DOHH2 (cell line): Measurements from ENCODE around the gene UVRAG.

Experiments used
- H3F3A ChIP-seq: fragments of 200-600 bp; sonication (generic), shearing (Covaris generic); 2 replicates; pipeline ENCODE4 v1.6.0; 2016; ENCODE audit warnings: antibody characterized with exemption, mild to moderate bottlenecking; ENCODE audit not compliant: control insufficient read depth, insufficient read depth
- H3K27ac ChIP-seq: fragments of 200-600 bp; sonication (generic); 2 replicates; pipeline ENCODE4 v1.5.1; 2014; ENCODE audit warnings: low read depth, mild to moderate bottlenecking, low read length, moderate library complexity
- H3K27me3 ChIP-seq: fragments of 200-600 bp; sonication (generic); 2 replicates; pipeline ENCODE4 v1.6.1; 2014; ENCODE audit warnings: mild to moderate bottlenecking, low read length, mixed read lengths; ENCODE audit not compliant: control insufficient read depth
- H3K36me3 ChIP-seq: fragments of 200-600 bp; sonication (generic); 2 replicates; pipeline ENCODE4 v1.6.1; 2014; ENCODE audit warnings: mild to moderate bottlenecking, low read length, moderate library complexity, mixed read lengths; ENCODE audit not compliant: control insufficient read depth
- H3K4me1 ChIP-seq: fragments of 200-600 bp; sonication (generic); 2 replicates; pipeline ENCODE4 v1.6.1; 2014; ENCODE audit warnings: mild to moderate bottlenecking, low read length, mixed read lengths; ENCODE audit not compliant: control insufficient read depth
- H3K4me2 ChIP-seq: fragments of 200-600 bp; sonication (generic); 2 replicates; pipeline ENCODE4 v1.6.0; 2014; ENCODE audit warnings: mild to moderate bottlenecking, low read length, moderate library complexity
- H3K4me3 ChIP-seq: fragments of 200-600 bp; sonication (generic); 2 replicates; pipeline ENCODE4 v1.5.1; 2014; ENCODE audit warnings: mild to moderate bottlenecking, low read length, mixed read lengths
- H3K79me2 ChIP-seq: fragments of 200-600 bp; sonication (generic); 2 replicates; pipeline ENCODE4 v1.6.1; 2014; ENCODE audit warnings: mild to moderate bottlenecking, low read length, mixed read lengths; ENCODE audit not compliant: control insufficient read depth
- H3K9me2 ChIP-seq: fragments of 200-600 bp; sonication (generic); replicated peaks from 2 replicates; pipeline ENCODE4 v1.6.1; 2014; ENCODE audit warnings: mild to moderate bottlenecking, low read length, mixed read lengths; ENCODE audit not compliant: control insufficient read depth
- H3K9me3 ChIP-seq: fragments of 200-600 bp; sonication (generic); 2 replicates; pipeline ENCODE4 v1.6.1; 2014; ENCODE audit warnings: antibody characterized with exemption, low read length, mixed read lengths; ENCODE audit not compliant: control insufficient read depth, insufficient read depth
- H4K20me1 ChIP-seq: fragments of 200-600 bp; sonication (generic); 2 replicates; pipeline ENCODE4 v1.6.0; 2014; ENCODE audit warnings: low read depth, mild to moderate bottlenecking, antibody characterized with exemption, low read length, moderate library complexity; ENCODE audit not compliant: control insufficient read depth, insufficient read depth
- CTCF ChIP-seq: fragments of 200-600 bp; sonication (generic); IDR thresholded peaks from one replicate; pipeline ENCODE4 v1.5.1; 2014; ENCODE audit warnings: antibody characterized with exemption, mild to moderate bottlenecking, low read depth, low read length; ENCODE audit not compliant: poor library complexity, severe bottlenecking
- EZH2phosphoT487 ChIP-seq: fragments of 200-600 bp; sonication (generic); IDR thresholded peaks from 2 replicates; pipeline ENCODE4 v1.6.1; 2017; ENCODE audit warnings: borderline replicate concordance, mild to moderate bottlenecking, antibody characterized with exemption, low read length, moderate library complexity, mixed read lengths

UVRAG gene

DNA sequence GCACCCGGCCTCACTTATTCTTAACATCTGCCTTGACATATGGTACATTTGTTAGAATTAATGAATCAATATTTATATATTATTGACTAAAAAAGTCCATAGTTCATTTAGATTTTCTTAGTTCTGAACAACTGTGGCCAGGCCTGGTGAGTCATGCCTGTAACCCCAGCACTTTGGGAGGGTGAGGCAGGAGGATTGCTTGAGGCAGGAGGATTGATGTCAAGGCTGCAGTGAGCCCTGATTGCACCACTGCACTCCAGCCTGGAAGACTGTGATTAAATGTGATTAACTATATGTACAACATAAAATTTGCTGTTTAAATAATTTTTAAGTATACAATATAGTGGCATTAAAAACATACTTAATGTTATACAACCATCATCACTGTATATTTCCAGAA lies 5.6 kb downstream of the UVRAG start:
- peaks cover 76% of the 10 kb centered on the region for H3K4me1 ChIP-seq
- peak overlapping the region; percentile 75 for H3K4me2 ChIP-seq
- no peaks in the 10 kb centered on the region for H3K27me3 ChIP-seq
- no peaks in the 10 kb centered on the region for H4K20me1 ChIP-seq
- H3K27ac ChIP-seq: peak overlapping the region; percentile 99
- peaks cover 92% of the 10 kb centered on the region for H3K79me2 ChIP-seq
- H3K36me3 ChIP-seq: peaks cover 83% of the 10 kb centered on the region
- peaks cover 40% of the 10 kb centered on the region for H3F3A ChIP-seq
- TF ChIP-seq CTCF (no peak), EZH2phosphoT487 (no peak)
- H3K9me3 ChIP-seq: no peaks in the 10 kb centered on the region
- peak overlapping the region; percentile 60 for H3K4me3 ChIP-seq
- H3K9me2 ChIP-seq: no peaks in the 10 kb centered on the region

- H3K4me3 ChIP-seq: peak overlapping the region; percentile 60
- H3K9me2 ChIP-seq: no peaks in the 10 kb centered on the region
- peak overlapping the region; percentile 75 for H3K4me2 ChIP-seq
- peaks cover 82% of the 10 kb centered on the region for H3K4me1 ChIP-seq
- H3K9me3 ChIP-seq: no peaks in the 10 kb centered on the region
- H4K20me1 ChIP-seq: no peaks in the 10 kb centered on the region
- peaks cover 92% of the 10 kb centered on the region for H3K79me2 ChIP-seq
- peak overlapping the region; percentile 99 for H3K27ac ChIP-seq
- H3F3A ChIP-seq: peaks cover 40% of the 10 kb centered on the region
- H3K27me3 ChIP-seq: no peaks in the 10 kb centered on the region
- H3K36me3 ChIP-seq: peaks cover 83% of the 10 kb centered on the region
- no peak for TF ChIP-seq CTCF
Measured at GRCh38 chr11:75821202-75821601, 6.2 kb downstream of the UVRAG start.

GRCh38 chr11:75822541-75822940 lies 7.5 kb downstream of the UVRAG start:
- peaks cover 95% of the 10 kb centered on the region for H3K4me1 ChIP-seq
- TF ChIP-seq CTCF (no peak), EZH2phosphoT487 (no peak)
- H3K9me3 ChIP-seq: no peaks in the 10 kb centered on the region
- H3K9me2 ChIP-seq: no peaks in the 10 kb centered on the region
- H3K36me3 ChIP-seq: peaks cover 83% of the 10 kb centered on the region
- peaks cover 92% of the 10 kb centered on the region for H3K79me2 ChIP-seq
- peak overlapping the region; percentile 75 for H3K4me2 ChIP-seq
- H3K27me3 ChIP-seq: no peaks in the 10 kb centered on the region
- H4K20me1 ChIP-seq: no peaks in the 10 kb centered on the region
- H3K4me3 ChIP-seq: peak overlapping the region; percentile 60
- peak overlapping the region; percentile 99 for H3K27ac ChIP-seq
- peaks cover 40% of the 10 kb centered on the region for H3F3A ChIP-seq

DNA sequence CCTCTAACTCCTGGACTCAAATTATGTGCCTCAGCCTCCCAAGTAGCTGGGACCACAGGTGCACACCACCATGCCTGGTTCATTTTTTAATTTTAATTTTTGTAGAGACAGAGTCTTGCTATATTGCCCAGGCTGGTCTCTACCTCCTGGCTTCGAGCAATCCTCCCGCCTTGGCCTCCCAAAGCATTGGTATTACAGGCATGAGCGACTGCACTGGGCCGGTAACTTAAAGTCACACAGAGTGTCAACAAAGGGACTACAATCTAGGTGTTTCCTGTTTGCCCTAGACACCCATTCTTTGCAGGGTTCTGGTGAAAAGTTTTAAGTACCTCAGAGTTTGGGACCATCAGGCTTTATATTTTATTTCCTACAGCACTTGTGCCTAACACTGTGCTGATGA lies 8.4 kb downstream of the UVRAG start:
- Histone ChIP-seq H3K79me2 (peaks cover 92% of the 10 kb centered on the region), H3K36me3 (peaks cover 84% of the 10 kb centered on the region), H3K27ac (peak overlapping the region; percentile 99), H4K20me1 (peaks cover 3% of the 10 kb centered on the region; the same call in 1 of the 2 replicates), H3K9me3 (no peaks in the 10 kb centered on the region), H3K4me2 (peak overlapping the region; percentile 75), H3F3A (peaks cover 40% of the 10 kb centered on the region), H3K4me3 (peak overlapping the region; percentile 60), H3K4me1 (peaks cover 92% of the 10 kb centered on the region), H3K27me3 (no peaks in the 10 kb centered on the region), H3K9me2 (no peaks in the 10 kb centered on the region)
- TF ChIP-seq EZH2phosphoT487 (no peak), CTCF (no peak)
